ENCODE data around the gene PHB1.

The PHB1 gene

GRCh38 chr17:49447628-49448302 is 33.1 kb upstream of the PHB1 start:
- TF ChIP-seq CTCF (IDR thresholded peaks at IDR 0.05; ENCODE audit: low read depth, low read length): no peak
- H3K4me3 ChIP-seq (ENCODE audit: low read depth, low read length): no peak overlapping the region

GRCh38 chr17:49445591-49445990 is 30.9 kb upstream of the PHB1 start:
- no peak overlapping the region for H3K4me3 ChIP-seq (ENCODE audit: low read depth, low read length)
- TF ChIP-seq CTCF (IDR thresholded peaks at IDR 0.05; ENCODE audit: low read depth, low read length): no peak

- TF ChIP-seq CTCF (IDR thresholded peaks at IDR 0.05; ENCODE audit: low read depth, low read length): no peak
- no peak overlapping the region for H3K4me3 ChIP-seq (ENCODE audit: low read depth, low read length)
Measured at GRCh38 chr17:49444384-49444783, 29.7 kb upstream of the PHB1 start.

- TF ChIP-seq CTCF (IDR thresholded peaks at IDR 0.05; ENCODE audit: low read depth, low read length): no peak
- no peak overlapping the region for H3K4me3 ChIP-seq (ENCODE audit: low read depth, low read length)
Measured at GRCh38 chr17:49443862-49444261, 29.2 kb upstream of the PHB1 start.

- TF ChIP-seq CTCF (IDR thresholded peaks at IDR 0.05; ENCODE audit: low read depth, low read length): no peak
- H3K4me3 ChIP-seq (ENCODE audit: low read depth, low read length): no peak overlapping the region
Measured at GRCh38 chr17:49442041-49442440, 27.4 kb upstream of the PHB1 start.

- H3K4me3 ChIP-seq (ENCODE audit: low read depth, low read length): no peak overlapping the region
- TF ChIP-seq CTCF (IDR thresholded peaks at IDR 0.05; ENCODE audit: low read depth, low read length): no peak
Measured at GRCh38 chr17:49441578-49441977, 26.9 kb upstream of the PHB1 start.

- no peak overlapping the region for H3K4me3 ChIP-seq (ENCODE audit: low read depth, low read length)
- TF ChIP-seq CTCF (IDR thresholded peaks at IDR 0.05; ENCODE audit: low read depth, low read length): no peak
Measured at GRCh38 chr17:49440581-49440980, 25.9 kb upstream of the PHB1 start.
